SK-N-SH treated with all-trans-retinoic acid at 6 μM for 48 hours (cell line): ENCODE data around the gene IFNL2.
A peak's percentile ranks its signal among the peaks of the same experiment; 100 is the strongest.

Source experiments
- ATAC-seq: fragments of 200-7000 bp; cut with Tn5 transposase; 3 replicates; pipeline ENCODE4 v1.9.1; 2020; ENCODE audit warnings: mild to moderate bottlenecking, moderate library complexity
- ARNTL ChIP-seq: fragments of 450-650 bp; formaldehyde crosslinking; IDR thresholded peaks from 2 replicates; pipeline ENCODE4 v1.5.0; 2020; ENCODE audit warnings: low read depth, mild to moderate bottlenecking, moderate library complexity, borderline replicate concordance
- BACH2 ChIP-seq: fragments of 250-450 bp; sonication (Bioruptor Pico); IDR thresholded peaks from 2 replicates; pipeline ENCODE4 v1.9.0; 2021; ENCODE audit warnings: mild to moderate bottlenecking, borderline replicate concordance
- CSDC2 ChIP-seq: fragments of 250-450 bp; sonication (Bioruptor Pico); IDR thresholded peaks from 2 replicates; pipeline ENCODE4 v1.5.0; 2020; ENCODE audit warnings: mild to moderate bottlenecking, moderate library complexity
- ESRRG ChIP-seq: fragments of 250-450 bp; sonication (Bioruptor Pico); IDR thresholded peaks from 2 replicates; pipeline ENCODE4 v1.6.1; 2021; ENCODE audit warnings: mild to moderate bottlenecking
- ISL1 ChIP-seq: fragments of 250-450 bp; sonication (Bioruptor Pico); IDR thresholded peaks from 2 replicates; pipeline ENCODE4 v2.1.2; 2022; ENCODE audit warnings: mild to moderate bottlenecking, moderate library complexity
- OSR1 ChIP-seq: fragments of 250-450 bp; sonication (Bioruptor Pico); IDR thresholded peaks from 2 replicates; pipeline ENCODE4 v1.8.0; 2022; ENCODE audit warnings: moderate library complexity, mild to moderate bottlenecking, inconsistent platforms
- PPARA ChIP-seq: fragments of 250-450 bp; sonication (Bioruptor Pico); IDR thresholded peaks from 2 replicates; pipeline ENCODE4 v1.5.0; 2020; ENCODE audit warnings: mild to moderate bottlenecking, borderline replicate concordance
- SNAI2 ChIP-seq: fragments of 250-450 bp; sonication (Bioruptor Pico); IDR thresholded peaks from 2 replicates; pipeline ENCODE4 v1.5.0; 2020; ENCODE audit warnings: mild to moderate bottlenecking, moderate library complexity
- TCF4 ChIP-seq: fragments of 250-450 bp; sonication (Bioruptor Pico); IDR thresholded peaks from 2 replicates; pipeline ENCODE4 v1.8.0; 2021; ENCODE audit warnings: mild to moderate bottlenecking, moderate library complexity, borderline replicate concordance
- TOX ChIP-seq: fragments of 250-450 bp; sonication (Bioruptor Pico); IDR thresholded peaks from 2 replicates; pipeline ENCODE4 v1.8.0; 2021; ENCODE audit warnings: mild to moderate bottlenecking, moderate library complexity, borderline replicate concordance
- ZC3H10 ChIP-seq: fragments of 250-450 bp; sonication (Bioruptor Pico); IDR thresholded peaks from 2 replicates; pipeline ENCODE4 v1.5.1; 2021; ENCODE audit warnings: mild to moderate bottlenecking, moderate library complexity
- ZFP3 ChIP-seq: fragments of 250-450 bp; sonication (Bioruptor Pico); IDR thresholded peaks from 2 replicates; pipeline ENCODE4 v1.5.0; 2020; ENCODE audit warnings: mild to moderate bottlenecking, moderate library complexity
- ZFP30 ChIP-seq: fragments of 450-650 bp; formaldehyde crosslinking; IDR thresholded peaks from 2 replicates; pipeline ENCODE4 v1.5.0; 2022; ENCODE audit warnings: mild to moderate bottlenecking, moderate library complexity
- ZNF565 ChIP-seq: fragments of 450-650 bp; formaldehyde crosslinking; conservative IDR thresholded peaks from 2 replicates; pipeline ENCODE4 v1.5.0; 2020; ENCODE audit warnings: low read depth, mild to moderate bottlenecking, moderate library complexity
- ZNF70 ChIP-seq: fragments of 450-650 bp; formaldehyde crosslinking; IDR thresholded peaks from 2 replicates; pipeline ENCODE4 v1.5.0; 2020; ENCODE audit warnings: mild to moderate bottlenecking, moderate library complexity
- ZNF8 ChIP-seq: fragments of 450-650 bp; formaldehyde crosslinking; IDR thresholded peaks from 2 replicates; pipeline ENCODE4 v1.5.0; 2020; ENCODE audit warnings: mild to moderate bottlenecking, moderate library complexity
- TF ChIP-seq, protein P1 (sequence below): fragments of 250-450 bp; sonication (Bioruptor Pico); IDR thresholded peaks from 2 replicates; pipeline ENCODE4 v1.8.0; 2020; ENCODE audit warnings: mild to moderate bottlenecking, moderate library complexity, borderline replicate concordance
- TF ChIP-seq, protein P2 (sequence below): fragments of 250-450 bp; sonication (Bioruptor Pico); IDR thresholded peaks from 2 replicates; pipeline ENCODE4 v1.8.0; 2021; ENCODE audit warnings: low read depth, mild to moderate bottlenecking, moderate library complexity, borderline replicate concordance
- TF ChIP-seq, protein P3 (sequence below): fragments of 250-450 bp; sonication (Bioruptor Pico); IDR thresholded peaks from 2 replicates; pipeline ENCODE4 v1.5.1; 2021; ENCODE audit warnings: mild to moderate bottlenecking, moderate library complexity
- TF ChIP-seq, protein P4 (sequence below): fragments of 250-450 bp; sonication (Bioruptor Pico); IDR thresholded peaks from 2 replicates; pipeline ENCODE4 v1.5.1; 2020; ENCODE audit warnings: low read depth, mild to moderate bottlenecking, moderate library complexity
- TF ChIP-seq, protein P5 (sequence below): fragments of 250-450 bp; sonication (Bioruptor Pico); IDR thresholded peaks from 2 replicates; pipeline ENCODE4 v1.5.0; 2020; ENCODE audit warnings: mild to moderate bottlenecking, moderate library complexity

Gene IFNL2

GRCh38 chr19:39248806-39249205, 19.4 kb upstream of the IFNL2 start, which contains the start of gene IFNL4 (continued):
- TF ChIP-seq, protein P1, sequence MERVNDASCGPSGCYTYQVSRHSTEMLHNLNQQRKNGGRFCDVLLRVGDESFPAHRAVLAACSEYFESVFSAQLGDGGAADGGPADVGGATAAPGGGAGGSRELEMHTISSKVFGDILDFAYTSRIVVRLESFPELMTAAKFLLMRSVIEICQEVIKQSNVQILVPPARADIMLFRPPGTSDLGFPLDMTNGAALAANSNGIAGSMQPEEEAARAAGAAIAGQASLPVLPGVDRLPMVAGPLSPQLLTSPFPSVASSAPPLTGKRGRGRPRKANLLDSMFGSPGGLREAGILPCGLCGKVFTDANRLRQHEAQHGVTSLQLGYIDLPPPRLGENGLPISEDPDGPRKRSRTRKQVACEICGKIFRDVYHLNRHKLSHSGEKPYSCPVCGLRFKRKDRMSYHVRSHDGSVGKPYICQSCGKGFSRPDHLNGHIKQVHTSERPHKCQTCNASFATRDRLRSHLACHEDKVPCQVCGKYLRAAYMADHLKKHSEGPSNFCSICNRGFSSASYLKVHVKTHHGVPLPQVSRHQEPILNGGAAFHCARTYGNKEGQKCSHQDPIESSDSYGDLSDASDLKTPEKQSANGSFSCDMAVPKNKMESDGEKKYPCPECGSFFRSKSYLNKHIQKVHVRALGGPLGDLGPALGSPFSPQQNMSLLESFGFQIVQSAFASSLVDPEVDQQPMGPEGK (CRISPR knock-in tag), result no peak
- TF ChIP-seq ARNTL (no peak), SNAI2 (CRISPR knock-in tag) (no peak), ZC3H10 (CRISPR knock-in tag) (no peak), ZNF565 (CRISPR knock-in tag) (no peak), OSR1 (no peak)
- TF ChIP-seq, protein P2, sequence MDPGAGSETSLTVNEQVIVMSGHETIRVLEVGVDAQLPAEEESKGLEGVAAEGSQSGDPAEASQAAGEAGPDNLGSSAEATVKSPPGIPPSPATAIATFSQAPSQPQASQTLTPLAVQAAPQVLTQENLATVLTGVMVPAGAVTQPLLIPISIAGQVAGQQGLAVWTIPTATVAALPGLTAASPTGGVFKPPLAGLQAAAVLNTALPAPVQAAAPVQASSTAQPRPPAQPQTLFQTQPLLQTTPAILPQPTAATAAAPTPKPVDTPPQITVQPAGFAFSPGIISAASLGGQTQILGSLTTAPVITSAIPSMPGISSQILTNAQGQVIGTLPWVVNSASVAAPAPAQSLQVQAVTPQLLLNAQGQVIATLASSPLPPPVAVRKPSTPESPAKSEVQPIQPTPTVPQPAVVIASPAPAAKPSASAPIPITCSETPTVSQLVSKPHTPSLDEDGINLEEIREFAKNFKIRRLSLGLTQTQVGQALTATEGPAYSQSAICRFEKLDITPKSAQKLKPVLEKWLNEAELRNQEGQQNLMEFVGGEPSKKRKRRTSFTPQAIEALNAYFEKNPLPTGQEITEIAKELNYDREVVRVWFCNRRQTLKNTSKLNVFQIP, result no peak

DNA sequence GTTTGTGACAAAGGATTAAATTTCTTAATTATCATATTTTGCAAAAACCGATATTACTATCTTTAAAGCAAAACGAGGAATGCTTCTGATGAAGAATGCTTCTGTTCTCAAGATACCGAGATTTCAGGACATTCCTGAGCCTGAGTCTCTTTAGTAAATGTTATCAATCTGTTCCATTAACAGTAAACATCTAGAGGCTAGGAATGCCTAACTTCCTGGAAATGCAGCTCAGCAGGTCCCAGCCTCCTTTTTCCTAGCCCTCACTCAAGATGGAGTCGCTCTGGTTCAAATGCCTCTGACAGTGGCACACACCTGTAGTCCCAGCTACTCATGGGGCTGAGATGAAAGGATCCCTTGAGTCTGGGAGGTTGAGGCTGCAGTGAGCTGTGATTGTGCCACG, 17.1 kb upstream of the IFNL2 start:
- TF ChIP-seq TOX (CRISPR knock-in tag) (no peak), TCF4 (no peak), CSDC2 (CRISPR knock-in tag) (no peak)
- ATAC-seq, result no peak

GRCh38 chr19:39251846-39252245, 16.4 kb upstream of the IFNL2 start:
- TF ChIP-seq TCF4 (no peak), CSDC2 (CRISPR knock-in tag) (no peak), ZNF565 (CRISPR knock-in tag) (no peak), ZNF70 (no peak), ISL1 (no peak)
- TF ChIP-seq, protein P3, sequence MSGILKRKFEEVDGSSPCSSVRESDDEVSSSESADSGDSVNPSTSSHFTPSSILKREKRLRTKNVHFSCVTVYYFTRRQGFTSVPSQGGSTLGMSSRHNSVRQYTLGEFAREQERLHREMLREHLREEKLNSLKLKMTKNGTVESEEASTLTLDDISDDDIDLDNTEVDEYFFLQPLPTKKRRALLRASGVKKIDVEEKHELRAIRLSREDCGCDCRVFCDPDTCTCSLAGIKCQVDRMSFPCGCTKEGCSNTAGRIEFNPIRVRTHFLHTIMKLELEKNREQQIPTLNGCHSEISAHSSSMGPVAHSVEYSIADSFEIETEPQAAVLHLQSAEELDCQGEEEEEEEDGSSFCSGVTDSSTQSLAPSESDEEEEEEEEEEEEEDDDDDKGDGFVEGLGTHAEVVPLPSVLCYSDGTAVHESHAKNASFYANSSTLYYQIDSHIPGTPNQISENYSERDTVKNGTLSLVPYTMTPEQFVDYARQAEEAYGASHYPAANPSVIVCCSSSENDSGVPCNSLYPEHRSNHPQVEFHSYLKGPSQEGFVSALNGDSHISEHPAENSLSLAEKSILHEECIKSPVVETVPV (CRISPR knock-in tag), result no peak
- no peak for ATAC-seq

DNA sequence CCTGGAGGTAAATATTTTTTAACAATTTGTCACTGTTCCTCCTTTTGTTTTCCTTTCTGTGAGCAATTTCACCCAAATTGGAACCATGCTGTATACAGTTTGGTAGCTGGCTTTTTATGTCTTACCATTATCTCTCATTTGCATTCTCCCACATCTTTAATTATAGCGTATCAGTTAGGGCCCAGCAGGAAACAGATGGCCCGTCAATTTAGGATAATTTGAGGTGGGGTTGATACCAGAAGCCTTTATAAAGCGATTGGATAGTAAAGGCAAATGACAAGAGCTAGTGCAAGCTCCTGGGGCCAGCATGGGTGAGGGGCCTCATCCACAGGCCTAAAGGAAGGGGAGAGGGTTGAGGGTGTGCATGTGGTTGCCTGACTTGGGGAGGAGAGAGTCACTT, 15.7 kb upstream of the IFNL2 start:
- TF ChIP-seq TCF4 (peak; percentile 73; the same call in 1 of the 2 replicates), ZFP30 (CRISPR knock-in tag) (no peak)

GRCh38 chr19:39253374-39254149, 14.6 kb upstream of the IFNL2 start:
- ATAC-seq, result no peak
- TF ChIP-seq SNAI2 (CRISPR knock-in tag), result no peak
- no peak for TF ChIP-seq BACH2 (CRISPR knock-in tag)
- TF ChIP-seq, protein P4, sequence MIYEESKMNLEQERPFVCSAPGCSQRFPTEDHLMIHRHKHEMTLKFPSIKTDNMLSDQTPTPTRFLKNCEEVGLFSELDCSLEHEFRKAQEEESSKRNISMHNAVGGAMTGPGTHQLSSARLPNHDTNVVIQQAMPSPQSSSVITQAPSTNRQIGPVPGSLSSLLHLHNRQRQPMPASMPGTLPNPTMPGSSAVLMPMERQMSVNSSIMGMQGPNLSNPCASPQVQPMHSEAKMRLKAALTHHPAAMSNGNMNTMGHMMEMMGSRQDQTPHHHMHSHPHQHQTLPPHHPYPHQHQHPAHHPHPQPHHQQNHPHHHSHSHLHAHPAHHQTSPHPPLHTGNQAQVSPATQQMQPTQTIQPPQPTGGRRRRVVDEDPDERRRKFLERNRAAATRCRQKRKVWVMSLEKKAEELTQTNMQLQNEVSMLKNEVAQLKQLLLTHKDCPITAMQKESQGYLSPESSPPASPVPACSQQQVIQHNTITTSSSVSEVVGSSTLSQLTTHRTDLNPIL (CRISPR knock-in tag), result no peak
- TF ChIP-seq, protein P3 (CRISPR knock-in tag), result no peak
- TF ChIP-seq CSDC2 (CRISPR knock-in tag), result no peak
- no peak for TF ChIP-seq ZFP3 (CRISPR knock-in tag)
- no peak for TF ChIP-seq TOX (CRISPR knock-in tag)
- TF ChIP-seq ZNF8 (CRISPR knock-in tag), result no peak
- TF ChIP-seq, protein P5, sequence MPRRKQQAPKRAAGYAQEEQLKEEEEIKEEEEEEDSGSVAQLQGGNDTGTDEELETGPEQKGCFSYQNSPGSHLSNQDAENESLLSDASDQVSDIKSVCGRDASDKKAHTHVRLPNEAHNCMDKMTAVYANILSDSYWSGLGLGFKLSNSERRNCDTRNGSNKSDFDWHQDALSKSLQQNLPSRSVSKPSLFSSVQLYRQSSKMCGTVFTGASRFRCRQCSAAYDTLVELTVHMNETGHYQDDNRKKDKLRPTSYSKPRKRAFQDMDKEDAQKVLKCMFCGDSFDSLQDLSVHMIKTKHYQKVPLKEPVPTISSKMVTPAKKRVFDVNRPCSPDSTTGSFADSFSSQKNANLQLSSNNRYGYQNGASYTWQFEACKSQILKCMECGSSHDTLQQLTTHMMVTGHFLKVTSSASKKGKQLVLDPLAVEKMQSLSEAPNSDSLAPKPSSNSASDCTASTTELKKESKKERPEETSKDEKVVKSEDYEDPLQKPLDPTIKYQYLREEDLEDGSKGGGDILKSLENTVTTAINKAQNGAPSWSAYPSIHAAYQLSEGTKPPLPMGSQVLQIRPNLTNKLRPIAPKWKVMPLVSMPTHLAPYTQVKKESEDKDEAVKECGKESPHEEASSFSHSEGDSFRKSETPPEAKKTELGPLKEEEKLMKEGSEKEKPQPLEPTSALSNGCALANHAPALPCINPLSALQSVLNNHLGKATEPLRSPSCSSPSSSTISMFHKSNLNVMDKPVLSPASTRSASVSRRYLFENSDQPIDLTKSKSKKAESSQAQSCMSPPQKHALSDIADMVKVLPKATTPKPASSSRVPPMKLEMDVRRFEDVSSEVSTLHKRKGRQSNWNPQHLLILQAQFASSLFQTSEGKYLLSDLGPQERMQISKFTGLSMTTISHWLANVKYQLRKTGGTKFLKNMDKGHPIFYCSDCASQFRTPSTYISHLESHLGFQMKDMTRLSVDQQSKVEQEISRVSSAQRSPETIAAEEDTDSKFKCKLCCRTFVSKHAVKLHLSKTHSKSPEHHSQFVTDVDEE, result no peak
- TF ChIP-seq PPARA (CRISPR knock-in tag), result no peak
- TF ChIP-seq ESRRG (CRISPR knock-in tag), result no peak
- no peak for TF ChIP-seq ISL1
- TF ChIP-seq, protein P2, result no peak

More for the DNA sequence above, 15.7 kb upstream of the IFNL2 start:
- ATAC-seq, result no peak
